Mucosa of descending colon (tissue), 3 donors: ENCODE results near the gene ITGAE. TPM values are rescaled to one million over a fixed set of nuclear protein-coding genes. Genes with fewer than 3 reads are reported as not detected.
A peak's percentile ranks its signal among the peaks of the same experiment; 100 is the strongest.

Experiments used
- ATAC-seq: fragments of 200-7000 bp; cut with Tn5 transposase; one replicate; pipeline ENCODE4 v1.9.1; 2020; ENCODE audit warnings: mild to moderate bottlenecking, moderate library complexity
- DNase-seq, 3 donors: peaks; one replicate each; pipeline ENCODE4 v3.0.0-alpha.2; 2020
- H3K36me3 ChIP-seq: fragments of 200-600 bp; one replicate; pipeline ENCODE4 v1.8.0; 2021; ENCODE audit warnings: low read depth, mild to moderate bottlenecking
- H3K4me1 ChIP-seq: fragments of 200-600 bp; one replicate; pipeline ENCODE4 v1.8.0; 2021; ENCODE audit warnings: low read depth, mild to moderate bottlenecking
- H3K4me3 ChIP-seq: fragments of 200-600 bp; one replicate; pipeline ENCODE4 v1.8.0; 2021; ENCODE audit warnings: mild to moderate bottlenecking
- H3K9me3 ChIP-seq: fragments of 200-600 bp; one replicate; pipeline ENCODE4 v1.8.0; 2021; ENCODE audit warnings: mild to moderate bottlenecking
- CTCF ChIP-seq: fragments of 200-600 bp; IDR thresholded peaks from one replicate; pipeline ENCODE4 v1.8.0; 2022; ENCODE audit warnings: antibody characterized with exemption, mild to moderate bottlenecking
- intact Hi-C, 2 donors: fragments of 100-400 bp; cut with DNase I in 1 of 2; cut with micrococcal nuclease in 1 of 2; formaldehyde crosslinking; loops; one replicate each; pipeline versions ENCODE4 v1.11.0 to v1.11.1; 2022; cut with DNase I, micrococcal nuclease
- total RNA-seq, 3 donors: library from RNA; stranded (reverse); fragmentation: NEBNext Ultra II Directional in 2 of 3; extraction: Animal tissue kit (Norgen Biotek cat#: 25700) in 2 of 3; gene quantifications; one replicate each; pipeline versions ENCODE4 v1.2.1 to v1.2.4, GENCODE V29; 2021 to 2023
- donor health status: DM: no; HTN: no; CAD: no; lungs with moderate emphysema.
- donor health status: DM: no; HTN: no; CAD: no.
- donor health status: DM: no; HTN: yes; CAD: no.

The ITGAE gene
- total RNA-seq, 3 donors from 2014 or later, result 17.2 to 24.1 (median 17.6) TPM

- intact Hi-C loops, result no loop called here
- H3K4me3 ChIP-seq, result peak overlapping the region; percentile 70
- no peaks in the 10 kb centered on the region for H3K9me3 ChIP-seq
- DNase-seq, result peak in 1 of 3 donors; percentile 38
- H3K36me3 ChIP-seq, result no peaks in the 10 kb centered on the region
- no peak for TF ChIP-seq CTCF
- ATAC-seq, result no peak
- peaks cover 18% of the 10 kb centered on the region for H3K4me1 ChIP-seq
Measured at GRCh38 chr17:3724378-3725077, 76.5 kb downstream of the ITGAE start.

- peak; percentile 6 for TF ChIP-seq CTCF
- ATAC-seq, result peak; percentile 96
- intact Hi-C loops, result no loop called here
- H3K36me3 ChIP-seq, result no peaks in the 10 kb centered on the region
- H3K4me3 ChIP-seq, result peak within 1 kb of the TSS; percentile 70
- H3K4me1 ChIP-seq, result peaks cover 18% of the 10 kb centered on the region
- DNase-seq, result peak; percentile 93 to 96 (median 94)
- no peaks in the 10 kb centered on the region for H3K9me3 ChIP-seq
Measured at GRCh38 chr17:3723556-3724377, 77.2 kb downstream of the ITGAE start, which contains the start of gene HASPIN. Gene HASPIN (plus strand): TSS chr17:3723903. CDS start chr17:3723936, 33 bp downstream.

GRCh38 chr17:3723188-3723555 is 77.8 kb downstream of the ITGAE start:
- Histone ChIP-seq H3K9me3 (no peaks in the 10 kb centered on the region), H3K4me1 (peaks cover 18% of the 10 kb centered on the region), H3K4me3 (peak overlapping the region; percentile 70), H3K36me3 (no peaks in the 10 kb centered on the region)
- ATAC-seq (no peak), DNase-seq (no peak)
- intact Hi-C loops, result no loop called here
- TF ChIP-seq CTCF, result no peak

GRCh38 chr17:3722716-3723115 is 78.3 kb downstream of the ITGAE start:
- no peak for ATAC-seq
- H3K4me3 ChIP-seq, result no peak overlapping the region

GRCh38 chr17:3719265-3719664 is 81.7 kb downstream of the ITGAE start:
- no peak for TF ChIP-seq CTCF
- ATAC-seq, result no peak
- intact Hi-C loops, result no loop called here

More at GRCh38 chr17:3722716-3723115, 78.3 kb downstream of the ITGAE start:
- no peaks in the 10 kb centered on the region for H3K36me3 ChIP-seq
- H3K9me3 ChIP-seq, result no peaks in the 10 kb centered on the region
- no peak for DNase-seq
- intact Hi-C loops, result no loop called here
- peaks cover 18% of the 10 kb centered on the region for H3K4me1 ChIP-seq
- TF ChIP-seq CTCF, result no peak

More at GRCh38 chr17:3719265-3719664, 81.7 kb downstream of the ITGAE start:
- peaks cover 4% of the 10 kb centered on the region for H3K36me3 ChIP-seq
- no peak for DNase-seq
- H3K4me3 ChIP-seq, result no peak overlapping the region
- H3K4me1 ChIP-seq, result peaks cover 14% of the 10 kb centered on the region
- H3K9me3 ChIP-seq, result no peaks in the 10 kb centered on the region
